Vagina (tissue), 2 donors: ENCODE measurements around the gene DDC. TPM values are rescaled to one million over a fixed set of nuclear protein-coding genes. Genes with fewer than 3 reads are reported as not detected.
A peak's percentile ranks its signal among the peaks of the same experiment; 100 is the strongest.

Experiments used
- DNase-seq, 2 donors: peaks; one replicate each; pipeline ENCODE4 v3.0.0-alpha.2; 2017; ENCODE audit errors: extremely low spot score in 2 of 2
- H3K27ac ChIP-seq: fragments of 200-600 bp; sonication (generic); one replicate; pipeline ENCODE4 v1.5.1; 2019
- H3K27me3 ChIP-seq: fragments of 200-600 bp; sonication (generic); one replicate; pipeline ENCODE4 v1.5.1; 2019
- H3K36me3 ChIP-seq, 2 donors: fragments of 200-600 bp; sonication (generic); one replicate each; pipeline ENCODE4 v1.5.1; 2017 to 2019
- H3K4me1 ChIP-seq: fragments of 200-600 bp; sonication (generic); one replicate; pipeline ENCODE4 v1.5.1; 2019
- H3K4me3 ChIP-seq, 2 donors: fragments of 200-600 bp; sonication (generic); 1 replicate in 1 of 2; 2 replicates in 1 of 2; pipeline ENCODE4 v1.5.1; 2016 to 2019
- H3K9me3 ChIP-seq: fragments of 200-600 bp; sonication (generic); one replicate; pipeline ENCODE4 v1.5.1; 2019
- CTCF ChIP-seq, 3 experiments: fragments of 450-650 bp in 2 of 3; fragments of 200-600 bp in 1 of 3; sonication (generic) in 1 of 3; IDR thresholded peaks; one replicate each; pipeline ENCODE4 v1.5.1; 2017 to 2019; ENCODE audit warnings: antibody characterized with exemption in 3 of 3, mild to moderate bottlenecking in 2 of 3, moderate library complexity in 2 of 3
- POLR2A ChIP-seq, 2 donors: fragments of 450-650 bp; IDR thresholded peaks; one replicate each; pipeline ENCODE4 v1.6.1; 2017; ENCODE audit warnings: antibody characterized with exemption in 2 of 2, mild to moderate bottlenecking in 2 of 2, moderate library complexity in 2 of 2
- POLR2AphosphoS5 ChIP-seq, 2 donors: sonication (generic); formaldehyde crosslinking; IDR thresholded peaks; one replicate each; pipeline ENCODE4 v1.9.0; 2017; ENCODE audit warnings: antibody characterized with exemption in 2 of 2, mild to moderate bottlenecking in 2 of 2, low read depth in 1 of 2; ENCODE audit not compliant: insufficient read depth in 1 of 2
- intact Hi-C: fragments of 100-400 bp; cut with DNase I; formaldehyde crosslinking; loops from one replicate; pipeline ENCODE4 v1.15.1; 2023
- total RNA-seq: library from RNA; depleted of rRNA; stranded (reverse); fragments of >200 nt; gene quantifications from one replicate; pipeline ENCODE4 v1.2.3, GENCODE V29; 2016

The DDC gene
- total RNA-seq, 1 donor from 2014 or later, result 1.7 TPM

GRCh38 chr7:50505553-50506210, 59.5 kb downstream of the DDC start:
- TF ChIP-seq POLR2AphosphoS5 (IDR thresholded peaks at IDR 0.05; ENCODE audit: insufficient read depth in 1 of 2, low read depth in 1 of 2) (no peak), POLR2A (IDR thresholded peaks at IDR 0.05) (no peak), CTCF (IDR thresholded peaks at IDR 0.05) (no peak)
- Histone ChIP-seq H3K4me1 (peaks cover 24% of the 10 kb centered on the region), H3K4me3 (no peak overlapping the region), H3K9me3 (no peaks in the 10 kb centered on the region), H3K36me3 (no peaks in the 10 kb centered on the region), H3K27me3 (no peaks in the 10 kb centered on the region), H3K27ac (no peak overlapping the region)
- intact Hi-C loops, result no loop called here
- no peak for DNase-seq

GRCh38 chr7:50504646-50505546, 60.3 kb downstream of the DDC start:
- Histone ChIP-seq H3K27ac (no peak overlapping the region), H3K4me3 (no peak overlapping the region), H3K4me1 (peaks cover 24% of the 10 kb centered on the region), H3K36me3 (no peaks in the 10 kb centered on the region), H3K9me3 (no peaks in the 10 kb centered on the region), H3K27me3 (no peaks in the 10 kb centered on the region)
- DNase-seq, result no peak
- TF ChIP-seq POLR2A (IDR thresholded peaks at IDR 0.05), result no peak
- TF ChIP-seq CTCF (IDR thresholded peaks at IDR 0.05), result no peak
- TF ChIP-seq POLR2AphosphoS5 (IDR thresholded peaks at IDR 0.05; ENCODE audit: insufficient read depth in 1 of 2, low read depth in 1 of 2), result no peak
- intact Hi-C loops, result loop anchor here (5.0 kb wide), 1 partner anchor 152 kb away; no protein-coding TSS in a partner anchor

GRCh38 chr7:50502947-50503346, 62.3 kb downstream of the DDC start:
- no peaks in the 10 kb centered on the region for H3K27me3 ChIP-seq
- H3K36me3 ChIP-seq, result no peaks in the 10 kb centered on the region
- no peaks in the 10 kb centered on the region for H3K9me3 ChIP-seq
- peak overlapping the region in 1 of 2 donors; percentile 2 for H3K4me3 ChIP-seq
- no peak for TF ChIP-seq POLR2A (IDR thresholded peaks at IDR 0.05)
- no peak for TF ChIP-seq CTCF (IDR thresholded peaks at IDR 0.05)
- no peak for TF ChIP-seq POLR2AphosphoS5 (IDR thresholded peaks at IDR 0.05; ENCODE audit: insufficient read depth in 1 of 2, low read depth in 1 of 2)
- intact Hi-C loops, result loop anchor here (5.0 kb wide), 1 partner anchor 154 kb away; no protein-coding TSS in a partner anchor
- peak in 1 of 2 donors; percentile 87 for DNase-seq
- peaks cover 24% of the 10 kb centered on the region for H3K4me1 ChIP-seq
- H3K27ac ChIP-seq, result peak overlapping the region; percentile 78

GRCh38 chr7:50502001-50502684, 63.1 kb downstream of the DDC start:
- intact Hi-C loops, result loop anchor here (5.0 kb wide), 1 partner anchor 155 kb away; no protein-coding TSS in a partner anchor
- H3K4me3 ChIP-seq, result peak overlapping the region in 1 of 2 donors; percentile 2
- H3K4me1 ChIP-seq, result peaks cover 29% of the 10 kb centered on the region
- no peaks in the 10 kb centered on the region for H3K36me3 ChIP-seq
- no peaks in the 10 kb centered on the region for H3K27me3 ChIP-seq
- TF ChIP-seq POLR2A (IDR thresholded peaks at IDR 0.05), result no peak
- peak; percentile 70 to 97 for TF ChIP-seq POLR2AphosphoS5 (IDR thresholded peaks at IDR 0.05; ENCODE audit: insufficient read depth in 1 of 2, low read depth in 1 of 2)
- H3K9me3 ChIP-seq, result no peaks in the 10 kb centered on the region
- peak in 1 of 2 donors; percentile 97 for DNase-seq
- peak overlapping the region; percentile 78 for H3K27ac ChIP-seq

- no peaks in the 10 kb centered on the region for H3K9me3 ChIP-seq
- H3K4me1 ChIP-seq, result peaks cover 36% of the 10 kb centered on the region
- no peaks in the 10 kb centered on the region for H3K27me3 ChIP-seq
- no peak overlapping the region for H3K27ac ChIP-seq
- TF ChIP-seq POLR2AphosphoS5 (IDR thresholded peaks at IDR 0.05; ENCODE audit: insufficient read depth in 1 of 2, low read depth in 1 of 2) (no peak), CTCF (IDR thresholded peaks at IDR 0.05) (no peak), POLR2A (IDR thresholded peaks at IDR 0.05) (no peak)
- intact Hi-C loops, result no loop called here
- no peaks in the 10 kb centered on the region for H3K36me3 ChIP-seq
- H3K4me3 ChIP-seq, result no peak overlapping the region
- no peak for DNase-seq
Measured at GRCh38 chr7:50499092-50499491, 66.1 kb downstream of the DDC start.
